Kidney tubule cell (primary cell): ENCODE results near the gene DIO3.

ENCODE experiments used
- DNase-seq: peaks from one replicate; pipeline ENCODE4 v3.0.0-alpha.2; 2018; ENCODE audit warnings: low spot score

DIO3 gene

DNA sequence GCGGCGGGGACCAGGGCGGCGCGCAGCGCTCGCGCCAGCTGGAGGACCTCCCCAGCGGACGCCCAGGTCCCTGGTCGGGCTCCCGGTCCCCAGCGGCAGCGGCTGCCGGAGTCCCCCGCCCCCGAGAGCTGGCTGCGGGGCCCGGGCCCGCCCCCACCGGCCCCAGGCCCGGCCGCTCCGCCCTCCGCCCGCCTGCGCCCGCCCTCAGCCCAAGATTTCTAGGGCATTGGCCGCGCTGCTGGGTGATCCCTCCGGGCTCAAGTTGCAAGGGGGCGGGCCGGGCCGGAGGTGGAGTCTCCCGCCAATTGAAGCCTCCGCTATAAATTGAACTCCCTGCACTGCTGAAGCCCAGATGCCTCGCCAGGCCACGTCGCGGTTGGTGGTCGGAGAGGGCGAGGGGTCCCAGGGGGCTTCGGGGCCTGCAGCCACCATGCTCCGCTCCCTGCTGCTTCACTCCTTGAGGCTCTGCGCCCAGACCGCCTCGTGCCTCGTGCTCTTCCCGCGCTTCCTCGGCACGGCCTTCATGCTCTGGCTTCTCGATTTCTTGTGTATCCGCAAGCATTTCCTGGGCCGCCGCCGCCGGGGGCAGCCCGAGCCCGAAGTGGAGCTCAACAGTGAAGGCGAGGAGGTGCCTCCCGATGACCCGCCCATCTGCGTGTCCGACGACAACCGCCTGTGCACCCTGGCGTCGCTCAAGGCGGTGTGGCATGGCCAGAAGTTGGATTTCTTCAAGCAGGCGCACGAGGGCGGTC lies at the start of gene DIO3:
TSS of gene DIO3 (plus strand) at position 351 of the 752 bp plus-strand sequence.
- DNase-seq, result no peak

DNA sequence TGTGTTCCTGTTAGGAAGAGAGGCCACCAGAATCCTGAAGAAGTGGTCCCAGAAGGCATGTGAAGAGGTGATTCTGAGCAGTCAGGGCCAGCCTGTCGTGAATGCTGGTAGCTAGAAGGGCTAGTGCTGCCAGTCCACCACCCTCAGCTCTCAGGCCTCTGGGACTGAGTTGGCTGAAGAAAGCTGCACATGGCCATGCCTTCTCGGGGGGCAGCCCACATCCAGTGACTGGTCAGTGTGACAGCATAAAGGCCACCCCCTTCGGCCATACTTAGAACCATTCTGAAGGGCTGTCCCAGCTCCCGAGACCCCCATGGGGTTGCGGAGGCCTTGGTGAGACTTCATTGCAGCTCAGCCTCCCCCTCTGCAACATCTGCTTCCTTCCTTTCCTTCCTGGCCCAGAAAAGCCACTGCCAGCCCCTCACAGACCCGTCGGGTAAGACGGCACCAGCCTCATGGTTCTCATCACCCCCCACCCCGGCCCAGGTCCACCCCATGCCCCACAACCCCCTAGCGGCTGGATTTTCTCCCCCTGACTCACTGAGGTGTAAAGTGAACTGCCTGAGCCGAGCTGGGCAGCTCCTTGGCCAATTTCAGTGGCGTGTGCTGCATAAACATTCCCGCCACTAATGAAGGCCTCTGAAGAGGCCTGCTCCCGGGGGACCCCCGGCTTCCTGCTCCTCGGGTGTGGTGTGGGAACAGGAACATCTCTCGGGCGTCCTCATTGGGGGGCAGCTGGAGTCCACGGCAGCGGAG lies 49.5 kb upstream of the DIO3 start:
- DNase-seq, result no peak

DNA sequence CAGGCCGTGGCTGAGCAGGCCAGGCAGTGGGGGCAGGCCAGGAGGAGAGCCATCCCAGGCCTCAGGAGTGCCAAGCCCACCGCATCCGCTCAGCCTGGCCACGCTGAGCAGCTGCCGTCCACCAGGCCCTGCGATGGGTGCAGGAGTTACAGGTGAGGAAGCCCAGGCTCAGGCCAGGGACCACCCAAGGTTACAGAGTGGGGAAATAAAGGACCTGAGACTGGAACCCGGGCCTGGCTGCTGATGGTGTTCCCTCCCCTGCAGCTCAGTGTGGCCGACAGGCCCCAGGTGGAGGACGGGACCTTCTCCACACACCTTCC lies 49.0 kb upstream of the DIO3 start:
- DNase-seq, result no peak

DNA sequence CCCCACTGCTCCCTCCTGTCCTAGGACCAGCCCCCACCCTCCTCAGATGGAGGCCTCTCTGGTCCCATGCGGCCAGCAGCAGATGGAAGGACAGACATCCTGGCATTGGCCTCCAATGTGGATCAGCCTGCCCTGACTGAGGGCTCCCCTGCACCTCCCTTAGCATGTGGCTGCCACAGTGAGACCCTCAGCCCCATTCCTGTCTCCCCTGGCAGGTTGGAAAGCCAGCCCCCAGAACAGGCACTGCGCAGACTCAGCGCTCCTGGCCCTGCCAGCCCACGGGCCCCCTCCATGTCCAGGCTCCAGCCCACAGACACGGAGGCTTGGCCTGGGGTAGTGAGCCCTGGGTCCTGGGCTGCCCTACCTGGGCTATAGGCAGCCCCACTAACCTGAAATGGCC lies 47.2 kb upstream of the DIO3 start:
- DNase-seq, result no peak

DNA sequence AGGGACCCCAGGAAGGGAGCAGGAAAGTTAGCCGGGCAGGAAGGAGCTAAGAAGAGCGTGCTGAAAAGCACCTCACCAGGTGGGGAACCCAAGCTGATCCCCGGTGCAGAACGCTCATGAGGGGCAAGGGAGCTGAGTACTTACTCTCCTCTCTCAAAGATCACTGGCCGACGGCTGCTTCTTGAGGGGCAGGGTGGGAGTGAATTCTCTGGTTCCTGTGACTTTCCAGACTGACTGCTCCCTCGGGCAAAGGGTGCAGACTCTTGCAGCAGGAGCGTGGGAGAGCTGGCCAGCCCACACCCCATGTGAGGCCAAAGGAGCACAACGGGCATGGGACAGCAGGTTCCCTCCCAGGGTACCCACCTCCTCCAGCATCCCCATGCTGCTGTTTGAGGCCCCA lies 44.9 kb upstream of the DIO3 start:
- no peak for DNase-seq

DNA sequence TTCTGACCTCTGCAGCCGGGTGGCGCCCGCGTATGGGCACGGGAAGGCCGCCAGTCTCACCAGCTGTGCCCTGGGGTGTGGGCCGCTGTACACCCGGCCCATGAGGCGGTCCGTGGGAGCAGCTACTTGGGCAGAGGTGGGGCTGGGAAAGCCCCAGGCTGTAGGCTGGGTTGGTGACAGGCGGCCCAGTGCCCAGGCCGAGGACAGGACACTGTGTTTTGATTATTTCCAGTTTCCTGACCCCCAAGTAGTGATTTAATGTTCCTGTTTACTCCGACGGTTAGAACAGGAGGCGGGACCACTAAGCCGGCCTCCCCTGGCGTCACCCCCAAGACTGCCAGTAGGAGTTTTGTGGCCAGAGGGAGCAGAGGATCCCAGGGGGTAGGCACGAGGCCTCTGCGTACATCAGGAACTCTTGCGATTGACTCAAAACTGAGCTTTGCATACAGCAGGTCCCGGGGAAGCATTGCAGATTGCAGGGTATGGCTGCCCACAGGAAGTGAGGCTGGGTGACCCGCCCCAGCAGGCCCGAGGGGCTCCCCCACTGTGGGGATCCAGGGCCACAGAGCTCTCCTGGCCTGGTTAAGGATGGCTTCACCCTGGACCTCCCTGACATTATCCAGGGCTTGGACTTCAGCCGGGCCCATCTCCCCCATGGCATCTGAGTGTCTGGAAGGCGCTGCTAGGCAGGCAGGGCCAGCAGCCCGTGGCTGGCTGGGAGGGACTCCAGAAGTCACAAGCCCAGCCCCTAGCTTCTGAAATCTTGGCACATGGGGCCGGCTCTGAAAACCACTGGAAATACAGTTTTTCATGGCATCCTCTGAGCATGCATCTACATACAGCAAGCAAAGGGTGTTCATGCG lies 42.5 kb upstream of the DIO3 start:
- DNase-seq, result no peak

DNA sequence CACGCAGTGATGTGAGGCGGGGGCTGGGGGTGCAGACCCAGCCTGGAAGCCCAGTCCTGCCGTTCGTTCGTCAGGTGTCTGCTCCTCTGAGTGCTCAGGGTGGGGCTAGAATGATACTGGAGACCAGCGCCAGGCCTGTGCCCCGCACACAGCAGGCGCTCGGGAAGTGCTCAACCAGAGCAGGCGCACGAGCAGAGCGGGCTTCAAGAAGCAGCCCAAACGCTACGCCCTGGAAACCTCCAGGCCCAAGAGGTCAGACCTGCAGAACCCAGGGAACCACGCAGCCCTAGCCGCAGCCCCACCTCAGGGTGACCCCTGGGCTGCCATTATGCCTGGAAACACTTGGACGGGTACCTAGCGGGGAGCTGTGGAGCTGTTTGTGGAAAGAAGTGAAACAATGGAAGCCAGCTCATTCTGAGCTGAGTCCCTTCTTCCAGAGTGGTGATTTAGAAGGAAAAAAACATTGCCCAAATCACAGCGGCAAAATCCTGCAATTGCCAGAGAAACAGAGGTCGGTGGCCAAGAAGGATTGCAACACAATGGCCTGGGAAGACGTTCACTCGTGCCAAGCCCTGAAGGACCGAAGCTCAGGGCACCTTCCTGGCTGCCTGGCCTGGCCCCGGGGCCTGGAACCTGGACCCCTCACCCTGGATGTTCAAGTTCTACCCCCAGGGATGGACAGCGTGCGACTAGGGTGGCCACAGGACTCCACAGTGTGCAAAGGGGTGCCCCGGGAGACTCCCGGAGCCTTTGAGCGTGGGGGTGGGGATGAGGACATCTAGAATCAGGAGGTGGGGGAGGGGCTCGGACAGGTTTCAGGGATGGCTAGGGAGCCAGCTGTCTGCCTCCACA lies 40.4 kb upstream of the DIO3 start:
- no peak for DNase-seq

DNA sequence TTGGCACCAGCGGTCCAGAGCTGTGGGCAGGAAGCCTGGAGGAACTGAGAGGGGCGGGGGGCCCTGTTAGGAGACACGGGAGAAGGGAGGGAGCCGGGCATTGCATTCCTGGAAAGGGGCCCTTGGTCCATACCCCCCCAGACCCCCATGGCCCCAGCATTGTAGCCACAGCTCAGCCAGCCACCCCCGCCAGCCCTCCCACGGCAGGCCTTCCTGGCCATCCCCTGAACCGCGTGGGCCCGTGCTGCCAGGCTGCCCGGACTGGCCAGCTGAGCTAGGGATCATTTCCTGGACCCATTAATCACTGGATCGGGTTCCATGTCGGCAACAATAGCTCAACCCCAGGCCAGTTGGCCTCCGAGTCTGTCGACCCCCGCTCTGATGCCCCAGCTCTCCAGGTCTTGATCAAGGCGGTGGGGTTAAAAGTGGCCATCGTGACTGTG lies 39.8 kb upstream of the DIO3 start:
- no peak for DNase-seq

DNA sequence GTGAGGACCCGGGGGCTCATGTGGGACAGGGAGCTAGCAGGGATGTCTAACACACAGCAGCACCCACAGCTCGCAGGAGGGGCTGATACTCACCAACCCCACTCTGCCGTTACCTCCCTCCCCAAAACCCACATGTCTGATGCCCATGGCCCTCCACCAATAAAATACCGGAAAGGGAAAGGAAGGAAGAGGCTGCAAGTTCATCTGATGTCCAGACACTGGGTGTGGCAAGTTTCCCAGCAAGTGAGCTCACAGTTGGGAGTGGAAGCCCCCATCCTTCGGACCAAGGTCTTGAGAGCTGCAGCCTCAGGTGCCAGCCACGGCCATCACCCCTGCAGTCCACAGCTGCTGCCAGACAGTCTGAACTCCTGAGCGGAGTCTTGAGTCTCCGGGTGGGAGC lies 39.3 kb upstream of the DIO3 start:
- no peak for DNase-seq

DNA sequence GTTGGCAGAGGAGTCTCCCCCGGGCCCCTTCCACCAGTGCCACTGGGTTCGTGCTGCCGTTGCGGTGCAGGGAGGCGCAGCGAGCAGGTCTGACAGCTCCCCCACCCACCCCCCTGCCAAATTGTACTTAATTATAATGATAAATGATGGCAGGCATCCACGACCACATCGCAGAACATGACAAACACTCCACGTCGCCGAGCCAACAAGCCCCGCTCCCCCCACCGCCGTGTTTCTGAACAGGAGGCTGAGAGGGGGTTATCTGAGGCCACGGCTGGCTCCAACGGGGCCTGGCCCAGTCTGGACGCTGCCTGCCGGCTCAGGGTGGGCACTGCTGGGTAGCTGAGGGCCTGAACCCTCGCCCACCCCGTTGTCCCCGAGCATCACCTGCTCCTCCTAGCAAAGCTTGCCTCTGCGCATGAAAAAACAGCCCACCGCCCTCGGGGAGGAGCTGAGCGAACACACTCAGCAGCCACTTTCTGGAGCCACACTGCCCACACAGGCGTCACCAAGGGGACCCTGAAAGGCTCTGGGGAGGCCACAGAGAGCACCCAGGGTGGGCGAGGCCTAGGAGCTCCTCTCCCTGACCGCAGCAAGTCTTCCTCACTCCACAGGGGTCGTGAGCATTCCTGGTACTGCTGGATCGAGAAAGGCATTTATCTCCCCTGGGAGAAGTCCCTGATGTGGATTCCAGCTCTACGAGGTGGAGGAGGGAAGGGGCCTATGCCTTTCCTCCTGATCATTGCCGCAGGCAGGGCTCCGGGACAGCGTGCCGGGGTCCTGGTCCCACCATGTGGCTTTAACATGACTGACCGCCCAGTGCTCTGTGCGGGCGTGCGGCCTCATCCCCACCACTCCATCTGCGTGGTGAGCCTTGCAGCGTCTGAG lies 35.4 kb upstream of the DIO3 start:
- DNase-seq, result no peak

DNA sequence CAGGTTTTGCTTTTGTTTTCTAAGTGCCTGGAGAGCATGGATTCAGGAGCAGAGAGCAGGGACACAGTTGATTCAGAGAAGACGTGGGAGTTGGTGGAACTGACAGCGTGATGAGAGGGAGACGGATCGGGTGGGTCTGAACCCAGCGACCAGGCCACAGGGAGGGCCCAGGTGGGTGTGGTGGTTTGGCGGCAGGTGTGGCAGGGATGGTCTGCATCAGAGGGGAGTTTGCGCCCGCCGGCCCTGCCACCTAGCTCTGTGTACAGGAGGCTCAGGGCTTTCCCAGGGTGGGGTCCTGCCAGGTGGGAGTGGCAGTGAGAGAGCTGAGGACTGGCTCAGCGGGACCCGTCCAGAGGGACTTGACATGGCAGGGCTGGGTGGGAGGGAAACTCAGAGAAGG lies 33.3 kb upstream of the DIO3 start:
- DNase-seq, result no peak

DNA sequence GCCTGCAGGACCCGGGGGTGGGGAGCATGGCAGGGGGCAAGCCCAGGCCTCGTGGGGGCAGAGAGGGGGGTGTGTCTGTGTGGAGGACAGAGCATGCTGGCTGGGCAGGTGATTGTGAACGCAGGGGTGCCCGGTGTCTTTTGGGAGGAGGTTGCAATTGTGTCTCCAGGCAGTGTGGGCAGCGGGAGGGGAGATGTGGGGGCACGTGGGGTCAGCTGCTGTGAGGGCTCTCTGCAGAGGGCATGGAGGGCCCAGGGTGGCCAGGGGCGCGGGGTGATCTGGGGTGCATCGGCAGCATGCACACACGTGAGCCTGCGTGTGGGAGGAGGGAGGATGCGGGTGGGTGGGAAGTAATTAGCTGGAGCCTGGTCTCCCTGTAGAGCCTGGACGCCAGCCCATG lies 32.2 kb upstream of the DIO3 start:
- no peak for DNase-seq

DNA sequence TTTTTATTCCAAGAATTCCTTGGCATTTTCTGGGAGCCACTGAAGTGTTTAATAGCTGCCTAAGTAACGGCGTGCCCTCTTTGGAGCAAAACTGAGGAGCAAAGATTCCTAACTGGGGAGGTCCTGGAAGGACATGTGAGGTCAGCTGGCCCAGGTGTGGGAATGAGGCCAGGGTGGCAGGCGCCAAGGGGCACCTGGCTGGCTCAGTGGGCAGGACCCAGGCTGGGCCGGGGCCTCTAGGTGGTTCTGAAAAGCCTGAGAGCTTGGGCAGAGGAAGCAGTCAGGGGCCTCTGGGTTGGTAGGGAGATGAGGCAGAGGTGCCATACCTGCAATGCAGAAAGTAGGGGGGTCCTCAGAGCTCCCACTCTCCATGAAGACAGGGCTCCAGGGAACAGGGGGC lies 27.1 kb upstream of the DIO3 start:
- DNase-seq, result no peak

DNA sequence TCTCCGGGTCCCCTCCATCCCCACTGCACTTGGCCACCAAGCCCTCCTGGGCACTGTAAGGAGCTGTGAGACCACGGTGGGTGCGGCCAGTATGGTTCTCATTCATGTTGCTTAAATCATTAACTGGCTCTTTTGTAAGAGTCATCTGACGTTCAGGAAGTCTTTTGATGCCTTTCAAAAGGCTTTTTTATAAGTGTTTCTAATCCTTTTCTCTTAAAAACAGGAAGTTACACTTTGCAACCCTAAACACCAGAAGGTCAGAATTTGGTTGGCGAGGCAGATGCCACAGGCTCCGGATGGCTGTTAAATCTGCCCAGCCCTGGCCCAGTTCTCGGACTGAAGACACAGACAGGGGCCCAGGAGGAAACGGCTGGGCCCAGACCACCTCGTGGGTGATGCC lies 26.1 kb upstream of the DIO3 start:
- DNase-seq, result no peak

DNA sequence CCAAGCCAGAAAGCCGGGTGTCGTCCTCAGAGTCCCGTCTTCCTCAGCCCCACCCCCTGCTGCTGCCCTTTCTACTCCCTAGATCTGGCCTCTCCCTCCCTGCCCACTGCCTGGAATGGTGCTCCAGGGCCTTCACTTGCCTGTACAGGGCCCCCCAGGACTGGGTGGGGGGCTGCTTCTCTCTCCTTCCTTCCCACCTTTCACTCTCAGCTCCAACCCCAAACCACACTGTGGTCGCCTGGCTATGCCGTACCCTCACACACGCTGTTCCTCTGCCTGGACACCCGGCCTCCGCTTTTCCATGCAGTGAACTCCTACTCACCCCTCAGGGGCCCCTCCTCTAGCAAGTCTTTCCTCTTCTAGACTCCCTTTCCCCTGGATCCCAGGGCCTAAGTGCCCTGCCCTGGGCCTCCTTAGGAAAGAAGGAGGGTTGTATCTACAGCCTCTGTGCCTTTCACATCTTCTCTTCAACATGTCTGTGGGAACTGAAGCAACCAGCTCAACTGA lies 25.5 kb upstream of the DIO3 start:
- no peak for DNase-seq

DNA sequence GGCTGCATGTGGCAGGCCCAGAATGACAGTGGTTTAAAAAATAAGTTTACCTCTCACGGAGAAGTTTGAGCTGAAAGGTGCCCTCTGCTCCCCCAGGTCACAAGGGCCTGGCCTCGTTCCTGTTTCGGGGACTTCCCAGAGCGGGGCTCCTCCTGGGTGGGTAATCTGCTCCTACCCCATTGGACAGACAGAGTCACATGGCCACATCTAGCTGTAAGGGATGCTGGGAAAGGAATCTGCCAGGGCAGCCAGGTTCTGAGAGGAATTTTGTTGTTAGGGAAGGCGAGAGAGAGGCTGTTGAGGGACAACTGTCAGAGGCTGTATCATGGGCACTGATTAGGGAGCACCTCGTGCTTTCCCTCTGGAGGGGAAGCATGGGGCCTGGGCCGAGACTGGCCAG lies 24.0 kb upstream of the DIO3 start:
- no peak for DNase-seq

DNA sequence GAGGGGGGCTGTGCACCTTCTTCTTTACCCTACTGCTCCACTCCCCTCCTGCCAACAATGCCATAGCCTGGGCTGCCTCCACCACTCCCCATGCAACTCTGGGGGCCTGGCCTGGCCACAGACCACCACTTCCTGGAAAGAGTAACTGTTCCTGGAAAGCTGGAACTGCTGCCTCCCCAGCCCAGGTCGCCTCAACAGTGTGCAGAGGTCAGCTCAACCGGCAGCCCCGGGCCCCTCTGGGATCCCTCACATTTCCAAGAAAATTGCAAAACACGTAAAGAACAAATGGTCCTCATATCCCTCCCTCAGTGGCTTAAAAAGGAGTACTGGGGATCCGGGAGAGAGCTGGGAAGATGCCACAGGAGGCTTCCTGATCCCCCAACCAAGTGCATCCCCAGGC lies 22.4 kb upstream of the DIO3 start:
- no peak for DNase-seq

DNA sequence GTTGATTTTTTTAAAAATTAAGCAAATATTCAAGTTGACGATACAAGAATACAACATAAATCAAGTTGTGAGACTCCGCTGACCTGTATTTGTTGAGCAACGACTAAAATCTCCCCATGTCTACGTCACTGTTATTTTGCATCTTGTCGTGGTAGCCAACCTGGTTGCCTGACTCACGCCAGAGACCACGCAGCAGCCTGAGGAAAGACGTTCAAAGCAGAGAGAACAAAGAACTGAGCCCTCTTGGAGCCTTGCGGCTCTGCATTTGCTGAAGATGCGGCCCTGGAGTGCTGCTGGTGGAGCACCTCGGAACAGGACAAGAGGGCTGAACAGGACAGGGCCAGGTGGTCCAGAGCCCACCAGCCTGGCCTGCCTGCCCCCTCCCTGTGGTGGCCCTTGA lies 21.4 kb upstream of the DIO3 start:
- DNase-seq, result no peak

DNA sequence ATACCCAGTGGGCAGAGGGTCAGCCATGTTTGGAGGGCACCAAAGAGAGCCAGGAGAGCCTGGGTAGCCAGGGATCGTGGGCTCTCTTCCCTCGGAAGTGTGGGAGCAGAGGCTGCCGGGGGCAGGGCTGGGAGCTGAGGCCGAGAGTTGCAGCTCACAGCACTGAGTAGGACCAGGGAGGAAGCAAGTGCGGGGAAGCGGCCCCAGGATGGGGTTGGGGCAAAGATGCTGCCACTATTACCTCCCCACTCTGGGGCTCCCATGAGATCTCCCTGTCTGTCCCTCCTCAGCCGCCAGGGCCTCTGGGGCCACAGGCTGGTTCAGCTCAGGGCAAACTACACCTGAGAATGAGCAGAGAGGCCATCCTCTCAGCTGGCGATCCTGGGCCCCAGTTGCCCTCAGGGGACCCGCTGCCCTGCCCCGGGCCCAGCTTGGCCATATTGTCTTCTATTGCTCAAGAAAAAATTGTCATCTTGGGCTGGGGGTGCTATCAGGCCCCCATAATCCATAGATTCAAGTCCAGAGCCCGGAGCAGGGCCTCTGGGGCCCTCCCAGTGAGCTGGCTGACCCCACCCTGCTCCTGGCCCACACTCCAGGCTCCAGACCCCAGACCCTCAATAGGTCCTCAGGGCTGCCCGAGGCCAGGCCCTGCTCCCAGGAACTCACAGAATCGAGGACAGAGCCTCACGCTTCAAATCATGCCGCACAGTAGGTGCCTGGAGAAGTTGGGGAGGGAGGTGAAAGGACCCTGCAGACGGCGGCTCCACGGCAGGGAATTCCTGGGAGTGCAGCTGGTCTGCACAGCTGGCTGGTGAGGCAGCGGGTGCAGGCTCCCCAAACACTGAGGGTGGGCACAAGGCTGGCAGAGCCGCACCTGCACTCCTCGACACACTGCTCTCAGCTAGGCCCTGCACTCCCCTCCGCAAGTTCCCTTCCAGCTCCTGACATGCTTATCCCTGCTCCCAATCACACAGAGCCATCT lies 20.5 kb upstream of the DIO3 start:
- no peak for DNase-seq

DNA sequence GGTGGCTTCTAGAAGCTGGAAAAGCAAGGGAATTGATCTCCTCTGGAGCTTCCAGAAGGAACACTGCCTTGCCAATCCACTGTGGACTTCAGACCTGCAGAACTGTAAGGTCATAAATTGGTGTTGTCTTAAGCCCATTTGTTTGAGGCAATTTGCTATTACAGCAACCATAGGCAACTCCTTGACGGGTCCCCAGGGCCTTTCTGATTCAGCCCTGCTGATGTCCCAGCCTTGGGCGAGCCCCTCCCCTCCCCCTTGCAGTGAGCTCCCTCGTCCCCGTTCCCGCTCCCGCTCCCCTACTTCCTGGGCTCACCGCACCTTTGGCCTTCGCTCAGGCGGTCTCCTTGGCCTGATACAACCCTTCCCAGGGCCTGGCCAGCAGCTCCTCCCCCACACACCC lies 18.9 kb upstream of the DIO3 start:
- no peak for DNase-seq
